HG02642 (cell line): Measurements from ENCODE around the gene DCLK2.
A peak's percentile ranks its signal among the peaks of the same experiment; 100 is the strongest.
"Not testable (repeated sequence)": the region's sequence is repeated elsewhere in the genome, so short reads cannot be mapped to it uniquely, and the experiment has no call there.

Experiments
- ATAC-seq: cut with Tn5 transposase; IDR thresholded peaks from one replicate; pipeline ENCODE4 v1.9.1; 2021; ENCODE audit warnings: mild to moderate bottlenecking; ENCODE audit not compliant: unreplicated experiment, poor library complexity

Gene DCLK2

DNA sequence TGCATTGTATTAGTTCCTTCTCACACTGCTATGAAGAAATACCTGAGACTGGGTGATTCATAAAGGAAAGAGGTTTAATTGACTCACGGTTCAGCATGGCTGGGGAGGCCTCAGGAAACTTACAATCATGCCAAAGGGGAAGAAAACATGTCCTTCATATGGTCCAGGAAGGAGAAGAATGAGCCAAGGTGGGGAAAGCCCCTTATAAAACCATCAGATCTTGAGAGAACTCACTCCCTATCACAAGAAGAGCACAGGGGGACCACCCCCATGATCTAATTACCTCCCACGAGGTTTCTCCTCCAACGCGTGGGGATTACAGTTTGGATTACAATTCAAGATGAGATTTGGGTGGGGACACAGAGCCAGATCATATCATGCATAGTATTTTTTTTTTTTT lies 106.8 kb downstream of the DCLK2 start:
- not testable (repeated sequence) for ATAC-seq

DNA sequence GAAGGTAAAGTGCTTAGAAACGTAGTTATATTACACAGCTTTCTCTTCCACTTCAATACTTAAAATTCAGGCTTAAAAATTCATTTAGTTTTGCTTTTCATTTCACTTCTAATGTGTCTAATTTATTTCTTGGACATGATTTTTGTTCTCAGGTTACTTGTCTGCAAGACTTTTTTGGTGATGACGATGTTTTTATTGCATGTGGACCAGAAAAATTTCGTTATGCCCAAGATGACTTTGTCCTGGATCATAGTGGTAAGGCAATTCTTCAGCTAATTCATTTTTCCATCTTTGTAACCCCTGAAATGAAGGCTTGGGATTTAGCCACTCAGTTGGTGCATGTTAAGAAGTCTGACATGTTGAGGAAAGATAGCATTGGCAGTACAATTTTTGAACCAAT lies 114.7 kb downstream of the DCLK2 start:
- ATAC-seq, result no peak

- not testable (repeated sequence) for ATAC-seq
These were observed 119.0 kb downstream of the DCLK2 start for GRCh38 chr4:150197256-150197655.

DNA sequence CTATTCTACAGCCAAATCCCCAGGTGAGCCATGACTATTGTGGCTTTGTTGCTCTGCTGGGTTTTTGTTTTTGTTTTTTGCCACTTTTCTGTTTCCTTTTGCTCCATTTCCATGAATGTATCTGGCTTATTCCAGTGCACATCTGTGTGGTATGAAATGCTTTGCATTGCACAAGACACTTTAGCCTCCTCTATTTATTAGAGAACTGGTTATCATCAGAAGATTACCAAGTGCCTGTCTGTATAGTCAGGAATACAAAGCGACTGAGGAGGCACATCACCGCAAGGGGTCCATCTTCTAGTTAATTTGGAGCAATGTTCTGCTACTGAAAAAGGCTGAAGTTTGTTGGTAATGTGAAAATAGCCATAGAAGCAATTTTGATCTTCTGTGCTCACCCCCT lies 120.8 kb downstream of the DCLK2 start:
- ATAC-seq, result no peak

GRCh38 chr4:150205016-150205415 lies 126.8 kb downstream of the DCLK2 start:
- ATAC-seq, result no peak

- no peak for ATAC-seq
These were observed 128.0 kb downstream of the DCLK2 start for GRCh38 chr4:150206265-150206664.

DNA sequence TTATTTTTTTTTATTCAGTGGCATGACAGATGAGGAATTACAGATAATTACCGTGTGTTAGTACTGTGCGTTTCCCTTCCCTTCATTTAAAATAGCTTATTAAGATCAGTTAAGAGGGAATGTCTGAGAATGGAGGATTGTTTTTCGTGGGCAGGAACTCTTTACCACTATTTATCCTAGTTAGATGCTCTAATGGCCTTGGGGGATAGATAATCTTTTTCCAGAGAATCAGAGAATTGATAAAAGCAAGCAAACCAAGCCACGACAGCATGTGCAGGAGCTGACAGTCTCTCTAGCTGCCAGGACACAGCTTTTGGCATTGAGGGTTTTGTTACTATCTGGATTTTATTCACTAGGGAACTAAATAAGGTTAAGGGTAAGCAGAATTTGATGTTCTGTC lies 128.7 kb downstream of the DCLK2 start:
- ATAC-seq, result no peak

DNA sequence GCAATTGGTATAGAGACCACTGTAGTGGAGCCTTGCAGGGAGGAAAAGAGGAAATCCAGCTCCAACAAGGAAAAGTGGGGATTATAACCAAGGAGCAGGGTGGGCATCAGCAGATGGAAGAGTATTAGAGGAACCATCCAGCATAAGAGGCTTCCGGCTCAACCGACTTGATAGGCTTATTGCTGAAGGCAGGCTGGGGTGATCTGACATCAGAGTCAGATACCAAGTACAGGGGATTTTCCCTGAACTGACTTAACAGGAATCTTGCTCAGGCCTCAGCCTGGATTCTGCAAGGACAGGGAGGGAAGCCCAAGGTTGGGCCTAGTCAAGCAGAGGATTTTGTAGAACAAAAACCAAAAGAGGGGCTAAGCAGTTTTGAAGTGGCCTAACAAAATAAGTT lies 129.6 kb downstream of the DCLK2 start:
- no peak for ATAC-seq

- peak; percentile 49 for ATAC-seq
These were observed 131.0 kb downstream of the DCLK2 start for GRCh38 chr4:150209140-150209829.

DNA sequence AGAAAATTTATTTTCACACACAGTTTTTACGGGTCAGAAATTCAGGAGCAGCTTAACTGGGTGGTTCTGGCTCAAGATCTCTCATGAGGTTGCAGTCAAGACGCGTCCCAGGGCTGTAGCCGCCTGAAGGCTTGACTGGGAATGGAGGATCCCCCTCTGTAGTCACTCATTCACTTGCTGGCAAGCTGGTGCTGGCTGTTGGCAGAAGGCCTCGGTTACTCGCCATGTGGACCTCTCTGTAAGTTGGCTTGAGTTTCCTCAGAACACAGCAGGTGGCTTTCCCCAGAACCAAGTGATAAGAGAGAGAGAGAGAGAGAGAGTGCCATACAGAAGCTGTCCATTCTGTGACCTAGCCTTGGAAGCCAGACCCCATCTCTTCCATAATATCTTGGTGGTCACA lies 132.8 kb downstream of the DCLK2 start:
- no peak for ATAC-seq

- no peak for ATAC-seq
These were observed 133.7 kb downstream of the DCLK2 start for GRCh38 chr4:150211799-150212445.

GRCh38 chr4:150212485-150212884 lies 134.2 kb downstream of the DCLK2 start:
- ATAC-seq, result no peak

DNA sequence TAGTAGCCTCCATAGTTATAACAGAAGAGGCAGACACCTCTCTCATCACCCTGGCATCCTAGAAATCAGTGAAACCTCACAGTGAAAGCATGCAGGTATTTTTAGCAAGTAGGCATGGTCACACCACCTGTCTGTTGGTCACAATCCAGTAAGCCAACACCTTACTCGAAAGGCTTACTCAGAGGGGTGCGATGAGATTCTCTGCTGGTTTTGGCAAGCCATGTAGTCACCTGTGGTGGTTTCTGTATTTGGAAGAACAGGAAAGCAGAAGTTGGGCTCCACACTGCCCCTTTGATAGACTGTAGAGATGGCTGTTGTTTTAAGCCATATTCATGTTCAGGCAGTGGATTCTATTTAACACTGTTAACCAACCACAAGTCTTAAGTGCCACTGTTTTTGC lies 134.7 kb downstream of the DCLK2 start:
- no peak for ATAC-seq

GRCh38 chr4:150215601-150216000 lies 137.4 kb downstream of the DCLK2 start:
- no peak for ATAC-seq

- ATAC-seq, result no peak
These were observed 138.5 kb downstream of the DCLK2 start for GRCh38 chr4:150216726-150217125.

GRCh38 chr4:150217192-150217591 lies 138.9 kb downstream of the DCLK2 start:
- ATAC-seq, result no peak

GRCh38 chr4:150217808-150218207 lies 139.6 kb downstream of the DCLK2 start:
- ATAC-seq, result no peak

GRCh38 chr4:150218447-150218846 lies 140.2 kb downstream of the DCLK2 start:
- no peak for ATAC-seq

DNA sequence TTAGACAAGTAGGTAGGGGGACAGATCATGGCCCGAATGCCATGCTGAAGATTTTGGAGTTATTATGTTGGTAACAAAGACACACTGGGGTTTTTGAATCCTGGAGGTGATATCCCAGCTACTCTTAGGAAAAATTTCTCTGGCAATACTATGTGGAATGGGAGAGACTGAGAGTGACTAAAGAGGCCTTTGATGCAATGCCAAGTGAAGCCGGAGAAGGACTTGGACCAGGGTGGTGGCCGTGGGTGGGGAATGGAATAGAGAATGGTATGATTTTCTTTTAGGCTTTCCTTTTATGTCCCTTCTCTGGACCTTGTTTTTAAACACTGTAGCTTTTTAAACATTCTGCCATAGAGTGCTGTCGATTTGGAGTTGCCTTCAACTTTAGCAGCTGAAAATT lies 141.6 kb downstream of the DCLK2 start:
- no peak for ATAC-seq

- ATAC-seq, result no peak
These were observed 146.8 kb downstream of the DCLK2 start for GRCh38 chr4:150224896-150225591.

DNA sequence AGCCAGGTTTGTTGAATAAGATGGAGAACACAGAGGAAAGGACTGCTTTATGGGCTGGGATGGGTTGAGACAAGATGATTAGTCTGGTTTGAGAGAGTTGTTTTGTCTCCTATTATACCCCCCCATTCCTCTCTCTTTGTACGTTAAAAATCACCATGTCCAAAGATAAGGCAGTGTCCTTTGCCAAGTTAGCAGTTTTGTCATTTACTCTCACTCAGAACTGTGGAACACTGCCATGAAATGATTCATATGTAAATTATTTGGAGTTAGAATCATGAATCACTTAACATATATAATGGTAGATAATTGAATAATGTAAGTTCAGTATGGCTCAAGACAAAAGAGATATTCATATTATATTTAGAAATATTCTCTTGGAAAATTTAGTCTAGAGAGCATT lies 151.3 kb downstream of the DCLK2 start:
- ATAC-seq, result no peak

GRCh38 chr4:150230561-150230960 lies 152.3 kb downstream of the DCLK2 start:
- no peak for ATAC-seq
